ENCODE measurements around the gene CMKLR1. TPM values are rescaled to one million over a fixed set of nuclear protein-coding genes. Genes with fewer than 3 reads are reported as not detected.

Gene CMKLR1
- total and polyA plus RNA-seq, 9 donors = 1.4 to 28.3 (median 3.1) TPM

DNA sequence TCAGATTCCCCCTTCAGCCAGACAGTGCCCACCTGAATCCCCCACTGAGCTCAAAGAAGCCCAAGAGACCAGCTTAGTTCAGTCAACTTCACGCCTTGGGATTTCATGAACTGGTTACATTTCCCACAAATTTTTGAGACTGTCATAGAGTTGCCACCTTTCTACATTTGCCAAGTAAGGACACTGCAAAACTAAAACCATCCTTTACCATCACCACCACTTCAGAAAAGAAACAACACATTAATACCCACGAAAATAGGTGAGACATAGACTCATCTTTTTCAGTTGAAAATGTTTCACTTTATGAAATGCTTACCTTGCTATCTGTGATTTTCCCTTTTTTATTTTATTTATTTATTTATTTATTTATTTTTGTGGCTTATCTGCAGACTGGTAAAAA lies 16.1 kb downstream of the CMKLR1 start:
- WGBS, 3 donors = 69 to 81% (median 75%) methylated on average over 2 of the region's 2 CpGs
- no peak for DNase-seq
- no peaks in the 10 kb centered on the region for H3K27me3 ChIP-seq
- H3K4me3 ChIP-seq = no peak overlapping the region
- H3K27ac ChIP-seq = no peak overlapping the region
- intact Hi-C loops (cut with DNase I) = no loop called here
- no peaks in the 10 kb centered on the region for H3K9me3 ChIP-seq
- TF ChIP-seq, protein P1, sequence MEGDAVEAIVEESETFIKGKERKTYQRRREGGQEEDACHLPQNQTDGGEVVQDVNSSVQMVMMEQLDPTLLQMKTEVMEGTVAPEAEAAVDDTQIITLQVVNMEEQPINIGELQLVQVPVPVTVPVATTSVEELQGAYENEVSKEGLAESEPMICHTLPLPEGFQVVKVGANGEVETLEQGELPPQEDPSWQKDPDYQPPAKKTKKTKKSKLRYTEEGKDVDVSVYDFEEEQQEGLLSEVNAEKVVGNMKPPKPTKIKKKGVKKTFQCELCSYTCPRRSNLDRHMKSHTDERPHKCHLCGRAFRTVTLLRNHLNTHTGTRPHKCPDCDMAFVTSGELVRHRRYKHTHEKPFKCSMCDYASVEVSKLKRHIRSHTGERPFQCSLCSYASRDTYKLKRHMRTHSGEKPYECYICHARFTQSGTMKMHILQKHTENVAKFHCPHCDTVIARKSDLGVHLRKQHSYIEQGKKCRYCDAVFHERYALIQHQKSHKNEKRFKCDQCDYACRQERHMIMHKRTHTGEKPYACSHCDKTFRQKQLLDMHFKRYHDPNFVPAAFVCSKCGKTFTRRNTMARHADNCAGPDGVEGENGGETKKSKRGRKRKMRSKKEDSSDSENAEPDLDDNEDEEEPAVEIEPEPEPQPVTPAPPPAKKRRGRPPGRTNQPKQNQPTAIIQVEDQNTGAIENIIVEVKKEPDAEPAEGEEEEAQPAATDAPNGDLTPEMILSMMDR (IDR thresholded peaks at IDR 0.05) = no peak
- TF ChIP-seq EP300 (IDR thresholded peaks at IDR 0.05) (no peak), POLR2A (IDR thresholded peaks at IDR 0.05) (no peak)
- no peaks in the 10 kb centered on the region for H3K36me3 ChIP-seq
- no peaks in the 10 kb centered on the region for H3K4me1 ChIP-seq (ENCODE audit: insufficient read depth)

DNA sequence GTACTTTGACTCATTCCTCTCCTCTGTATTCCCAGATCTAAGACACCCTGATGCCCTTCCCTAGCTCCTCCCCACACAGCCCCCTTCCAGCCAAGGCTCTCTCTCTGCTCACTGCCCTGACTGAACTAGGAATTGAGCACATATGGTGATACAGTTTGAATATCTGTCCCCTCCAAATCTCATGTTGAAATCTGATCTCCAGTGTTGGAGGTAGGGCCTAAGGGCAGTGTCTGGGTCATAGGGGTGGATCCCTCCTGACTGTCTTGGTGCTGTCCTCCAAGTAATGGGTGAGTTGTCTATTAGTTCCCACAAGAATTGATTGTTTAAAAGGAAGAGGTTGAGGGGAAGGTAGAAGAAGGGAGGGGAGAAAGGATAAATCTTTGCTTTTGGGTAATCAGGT lies 17.4 kb downstream of the CMKLR1 start:
- no peak for DNase-seq
- Histone ChIP-seq H3K4me3 (no peak overlapping the region), H3K36me3 (no peaks in the 10 kb centered on the region), H3K27ac (no peak overlapping the region), H3K27me3 (no peaks in the 10 kb centered on the region), H3K4me1 (ENCODE audit: insufficient read depth) (no peaks in the 10 kb centered on the region), H3K9me3 (no peaks in the 10 kb centered on the region)
- intact Hi-C loops (cut with DNase I) = no loop called here
- no peak for TF ChIP-seq POLR2A (IDR thresholded peaks at IDR 0.05)
- TF ChIP-seq EP300 (IDR thresholded peaks at IDR 0.05) = no peak
- TF ChIP-seq, protein P1 (IDR thresholded peaks at IDR 0.05) = no peak

- no peak overlapping the region for H3K27ac ChIP-seq
- H3K4me3 ChIP-seq = no peak overlapping the region
- DNase-seq = no peak
- intact Hi-C loops (cut with DNase I) = no loop called here
- TF ChIP-seq, protein P1 (IDR thresholded peaks at IDR 0.05) = no peak
- TF ChIP-seq POLR2A (IDR thresholded peaks at IDR 0.05) = no peak
- no peak for TF ChIP-seq EP300 (IDR thresholded peaks at IDR 0.05)
- H3K27me3 ChIP-seq = no peaks in the 10 kb centered on the region
- no peaks in the 10 kb centered on the region for H3K36me3 ChIP-seq
- 17 to 33% (median 27%) methylated on average over 4 of the region's 4 CpGs for WGBS, 3 donors
- H3K9me3 ChIP-seq = no peaks in the 10 kb centered on the region
- no peaks in the 10 kb centered on the region for H3K4me1 ChIP-seq (ENCODE audit: insufficient read depth)
These were observed 18.4 kb downstream of the CMKLR1 start for GRCh38 chr12:108320507-108321293.

- 43 to 70% (median 49%) methylated on average over 2 of the region's 2 CpGs for WGBS, 3 donors
- Histone ChIP-seq H3K4me3 (no peak overlapping the region), H3K27ac (no peak overlapping the region), H3K36me3 (no peaks in the 10 kb centered on the region), H3K27me3 (no peaks in the 10 kb centered on the region), H3K4me1 (ENCODE audit: insufficient read depth) (no peaks in the 10 kb centered on the region), H3K9me3 (no peaks in the 10 kb centered on the region)
- TF ChIP-seq POLR2A (IDR thresholded peaks at IDR 0.05) = no peak
- no peak for TF ChIP-seq EP300 (IDR thresholded peaks at IDR 0.05)
- TF ChIP-seq, protein P1 (IDR thresholded peaks at IDR 0.05) = no peak
- intact Hi-C loops (cut with DNase I) = no loop called here
- DNase-seq = no peak
These were observed 19.6 kb downstream of the CMKLR1 start for GRCh38 chr12:108319277-108320234.
